Colonic mucosa (tissue), 4 donors: ENCODE results near the gene METRNL. TPM values are rescaled to one million over a fixed set of nuclear protein-coding genes. Genes with fewer than 3 reads are reported as not detected.

Source experiments
- DNase-seq: peaks from one replicate; pipeline ENCODE4 v3.0.0-alpha.2; 2020
- H3K27ac ChIP-seq: fragments of 200-600 bp; one replicate; pipeline ENCODE4 v1.8.0; 2021
- H3K27me3 ChIP-seq: fragments of 200-600 bp; one replicate; pipeline ENCODE4 v1.8.0; 2021
- H3K36me3 ChIP-seq: fragments of 200-600 bp; one replicate; pipeline ENCODE4 v1.8.0; 2021
- H3K4me1 ChIP-seq: fragments of 200-600 bp; one replicate; pipeline ENCODE4 v1.8.0; 2021; ENCODE audit warnings: mild to moderate bottlenecking
- H3K4me3 ChIP-seq: fragments of 200-600 bp; one replicate; pipeline ENCODE4 v1.8.0; 2021
- H3K9ac ChIP-seq, 2 donors: one replicate each; pipeline ENCODE4 v1.7.0; 2013; ENCODE audit warnings: control low read depth in 2 of 2, low read depth in 2 of 2, low read length in 2 of 2
- H3K9me3 ChIP-seq: fragments of 200-600 bp; one replicate; pipeline ENCODE4 v1.8.0; 2021
- intact Hi-C: fragments of 100-400 bp; cut with DNase I; formaldehyde crosslinking; loops from one replicate; pipeline ENCODE4 v1.14.1; 2022
- total RNA-seq, 2 donors: library from RNA; stranded (reverse); fragmentation: NEBNext Ultra II Directional in 1 of 2; extraction: Animal tissue kit (Norgen Biotek cat#: 25700) in 1 of 2; gene quantifications; one replicate each; pipeline ENCODE4 v1.2.1, GENCODE V29; 2021
- TF ChIP-seq, protein P1 (sequence below): fragments of 200-600 bp; IDR thresholded peaks from one replicate; pipeline ENCODE4 v1.8.0; 2022; ENCODE audit warnings: antibody characterized with exemption, mild to moderate bottlenecking
- donor health status: healthy.
- donor health status: DM: no; HTN: no; CAD: no.
- donor health status: DM: no; HTN: no; CAD: no.

Gene METRNL
- total RNA-seq, 2 donors from 2014 or later: 84.2 to 87.2 TPM

DNA sequence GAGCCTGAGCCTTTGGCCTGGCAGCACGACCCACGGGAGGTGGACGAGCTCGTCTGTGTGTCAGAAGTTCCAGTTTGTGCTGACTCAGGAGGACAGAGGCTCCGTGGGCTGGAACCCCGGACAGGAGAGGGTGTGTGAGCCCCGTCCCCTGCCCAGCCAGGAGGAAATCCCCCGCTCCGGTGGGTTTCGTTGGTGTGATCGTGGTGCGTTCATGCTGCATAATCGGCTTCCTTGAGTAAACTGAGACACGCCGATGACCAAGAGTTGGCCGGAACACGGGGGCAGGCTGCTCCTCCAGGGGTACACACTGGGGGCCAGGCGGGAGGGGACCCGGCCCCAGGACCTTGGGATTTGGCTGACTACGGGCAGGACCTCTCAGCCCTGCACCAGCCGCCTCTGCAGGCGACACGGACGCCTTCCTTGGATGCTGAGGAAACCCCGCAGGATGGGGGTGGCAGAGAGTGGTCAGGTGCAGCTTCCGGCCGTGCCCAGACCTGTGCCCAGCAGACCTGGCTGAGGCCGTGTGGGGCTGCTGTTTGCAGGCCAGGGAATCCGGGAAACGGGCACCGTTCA lies 8.5 kb downstream of the METRNL start:
- no peak overlapping the region for H3K4me3 ChIP-seq
- H3K27ac ChIP-seq: no peak overlapping the region
- no peak for DNase-seq
- TF ChIP-seq, protein P1, sequence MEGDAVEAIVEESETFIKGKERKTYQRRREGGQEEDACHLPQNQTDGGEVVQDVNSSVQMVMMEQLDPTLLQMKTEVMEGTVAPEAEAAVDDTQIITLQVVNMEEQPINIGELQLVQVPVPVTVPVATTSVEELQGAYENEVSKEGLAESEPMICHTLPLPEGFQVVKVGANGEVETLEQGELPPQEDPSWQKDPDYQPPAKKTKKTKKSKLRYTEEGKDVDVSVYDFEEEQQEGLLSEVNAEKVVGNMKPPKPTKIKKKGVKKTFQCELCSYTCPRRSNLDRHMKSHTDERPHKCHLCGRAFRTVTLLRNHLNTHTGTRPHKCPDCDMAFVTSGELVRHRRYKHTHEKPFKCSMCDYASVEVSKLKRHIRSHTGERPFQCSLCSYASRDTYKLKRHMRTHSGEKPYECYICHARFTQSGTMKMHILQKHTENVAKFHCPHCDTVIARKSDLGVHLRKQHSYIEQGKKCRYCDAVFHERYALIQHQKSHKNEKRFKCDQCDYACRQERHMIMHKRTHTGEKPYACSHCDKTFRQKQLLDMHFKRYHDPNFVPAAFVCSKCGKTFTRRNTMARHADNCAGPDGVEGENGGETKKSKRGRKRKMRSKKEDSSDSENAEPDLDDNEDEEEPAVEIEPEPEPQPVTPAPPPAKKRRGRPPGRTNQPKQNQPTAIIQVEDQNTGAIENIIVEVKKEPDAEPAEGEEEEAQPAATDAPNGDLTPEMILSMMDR: no peak
- no peaks in the 10 kb centered on the region for H3K27me3 ChIP-seq
- H3K9ac ChIP-seq: no peak overlapping the region
- no peaks in the 10 kb centered on the region for H3K9me3 ChIP-seq
- intact Hi-C loops: no loop called here
- H3K4me1 ChIP-seq: peaks cover 37% of the 10 kb centered on the region
- peaks cover 6% of the 10 kb centered on the region for H3K36me3 ChIP-seq

DNA sequence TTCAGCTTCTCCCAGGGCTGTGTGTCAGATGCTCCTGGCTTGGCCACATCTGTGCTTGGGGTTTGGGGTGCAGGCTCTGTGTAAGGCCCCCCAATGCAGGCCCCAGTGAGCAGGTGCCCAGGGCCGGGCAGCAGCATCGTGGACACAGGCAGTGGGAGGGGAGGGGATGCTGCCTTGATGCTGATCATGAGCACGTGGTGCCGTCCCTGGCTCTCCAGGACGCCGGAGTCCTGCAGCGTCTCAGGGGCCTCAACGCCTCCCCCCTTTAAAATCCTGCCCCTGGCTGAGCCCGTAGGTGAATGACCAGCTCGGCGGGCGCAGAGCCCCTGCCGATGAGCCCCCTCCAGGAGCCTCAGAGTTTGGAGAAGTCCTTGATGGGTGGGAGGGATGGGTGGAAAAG lies 9.0 kb downstream of the METRNL start:
- H3K4me1 ChIP-seq: peaks cover 33% of the 10 kb centered on the region
- H3K27me3 ChIP-seq: no peaks in the 10 kb centered on the region
- intact Hi-C loops: no loop called here
- H3K9ac ChIP-seq: no peak overlapping the region
- no peak for DNase-seq
- no peak overlapping the region for H3K4me3 ChIP-seq
- no peaks in the 10 kb centered on the region for H3K9me3 ChIP-seq
- peaks cover 6% of the 10 kb centered on the region for H3K36me3 ChIP-seq
- peak overlapping the region; percentile 66 for H3K27ac ChIP-seq
- TF ChIP-seq, protein P1: no peak

DNA sequence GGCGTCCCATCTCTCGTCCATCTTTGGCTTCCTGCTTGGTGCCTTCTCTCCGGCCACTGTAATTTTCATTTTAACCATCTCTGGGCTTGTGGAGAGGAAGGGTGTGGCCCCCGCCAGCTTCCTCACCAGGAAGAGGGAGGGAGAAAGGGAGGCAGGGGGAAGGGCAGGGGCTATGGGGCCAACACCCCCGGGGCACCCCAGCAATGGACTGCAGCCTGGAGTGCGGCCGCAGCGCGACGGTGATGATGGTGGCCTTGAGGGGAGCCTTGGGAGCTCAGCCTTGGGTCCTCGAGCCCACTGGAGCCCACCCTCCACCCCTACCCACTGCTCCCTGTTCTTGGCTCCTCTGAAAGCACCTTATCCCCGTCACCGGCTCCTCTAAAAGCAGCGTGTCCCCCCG lies 9.5 kb downstream of the METRNL start:
- no peak overlapping the region for H3K4me3 ChIP-seq
- no peaks in the 10 kb centered on the region for H3K9me3 ChIP-seq
- peak overlapping the region; percentile 53 to 74 for H3K9ac ChIP-seq
- TF ChIP-seq, protein P1: no peak
- no peaks in the 10 kb centered on the region for H3K27me3 ChIP-seq
- H3K27ac ChIP-seq: peak overlapping the region; percentile 66
- peaks cover 28% of the 10 kb centered on the region for H3K4me1 ChIP-seq
- peaks cover 6% of the 10 kb centered on the region for H3K36me3 ChIP-seq
- peak; percentile 61 for DNase-seq
- intact Hi-C loops: no loop called here

DNA sequence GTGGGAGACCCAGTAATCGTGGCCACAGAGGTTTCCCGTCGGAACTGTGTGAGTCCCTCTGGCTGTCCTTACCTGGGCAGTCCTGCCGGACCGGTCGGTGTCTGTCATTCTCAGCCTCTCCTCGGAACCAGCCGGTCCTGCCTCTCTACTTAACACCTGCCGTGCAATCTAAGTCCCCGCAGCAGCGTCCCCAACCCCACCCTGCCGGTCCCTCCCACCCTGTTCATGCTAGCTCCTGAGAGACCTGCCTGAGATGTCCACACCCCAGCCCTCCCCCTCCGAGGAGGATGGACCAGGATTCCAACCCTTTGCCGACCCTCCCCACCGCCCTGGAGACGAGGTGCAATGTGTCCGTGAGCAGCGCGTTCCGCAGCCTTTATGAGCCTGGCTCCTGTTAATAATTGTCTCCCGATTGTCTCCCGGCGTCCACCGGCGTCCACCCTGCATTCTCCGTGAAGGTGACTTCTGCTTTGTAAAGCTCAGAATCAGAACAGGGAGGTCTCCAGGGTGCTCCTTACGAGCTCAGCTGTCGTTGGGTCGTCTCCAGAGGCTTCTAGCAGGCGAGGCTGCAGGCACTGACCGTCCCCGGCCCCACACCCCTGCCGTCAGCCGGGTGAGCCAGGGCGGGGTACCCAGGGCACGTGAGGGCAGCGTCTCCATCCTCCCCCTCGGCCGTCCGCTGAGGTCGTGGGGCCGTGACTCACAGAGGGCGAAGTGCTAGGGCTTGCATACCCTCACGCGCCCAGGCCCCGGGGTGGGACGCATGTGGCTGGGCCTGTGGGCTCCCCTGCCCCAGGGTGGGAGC lies 10.1 kb downstream of the METRNL start:
- TF ChIP-seq, protein P1: no peak
- peak overlapping the region; percentile 28 to 74 for H3K9ac ChIP-seq
- peak overlapping the region; percentile 66 for H3K27ac ChIP-seq
- no peak overlapping the region for H3K4me3 ChIP-seq
- no peaks in the 10 kb centered on the region for H3K9me3 ChIP-seq
- peaks cover 22% of the 10 kb centered on the region for H3K4me1 ChIP-seq
- H3K36me3 ChIP-seq: peaks cover 12% of the 10 kb centered on the region
- peak; percentile 82 for DNase-seq
- intact Hi-C loops: no loop called here
- no peaks in the 10 kb centered on the region for H3K27me3 ChIP-seq

DNA sequence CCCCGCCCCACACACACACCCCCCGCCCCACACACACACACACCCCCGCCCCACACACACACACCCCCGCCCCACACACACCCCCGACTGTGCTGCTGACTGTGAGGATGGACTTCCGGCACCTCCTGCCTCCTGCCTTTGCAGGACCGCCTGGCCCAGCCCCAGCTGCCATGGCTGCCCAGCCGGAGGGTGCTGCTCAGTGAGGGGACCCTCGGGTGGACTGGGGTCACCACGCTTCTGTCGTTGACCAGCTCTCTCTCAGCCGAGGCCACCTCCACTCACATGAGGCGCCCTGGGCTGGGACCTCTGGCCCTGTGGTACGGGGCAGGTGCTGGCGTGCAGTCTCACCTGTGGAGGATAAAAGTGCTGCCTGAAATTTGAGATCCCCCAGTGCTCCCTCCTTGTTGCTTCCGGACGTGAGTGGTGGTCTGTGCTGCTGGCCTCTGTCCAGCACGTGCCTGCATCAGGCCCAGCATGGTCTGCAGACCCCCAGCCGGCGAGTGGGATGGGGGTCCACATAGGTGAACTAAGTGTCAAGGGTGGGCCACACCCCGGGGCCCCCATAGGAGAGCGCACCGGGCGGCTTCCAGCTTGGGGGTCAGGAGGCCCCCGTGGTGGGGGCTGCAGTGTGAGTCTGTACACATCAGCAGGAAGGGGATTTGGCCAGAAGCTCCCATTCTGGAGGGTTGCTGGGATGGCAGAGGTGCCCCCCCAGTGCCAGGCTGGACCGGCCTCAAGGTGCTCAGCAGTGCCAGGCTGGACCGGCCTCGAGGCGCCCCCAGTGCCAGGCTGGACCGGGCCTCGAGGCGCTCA lies 11.2 kb downstream of the METRNL start:
- TF ChIP-seq, protein P1: no peak
- H3K9me3 ChIP-seq: no peaks in the 10 kb centered on the region
- H3K27ac ChIP-seq: peak overlapping the region; percentile 88
- H3K9ac ChIP-seq: peak overlapping the region; percentile 70 to 88
- peaks cover 16% of the 10 kb centered on the region for H3K4me1 ChIP-seq
- H3K36me3 ChIP-seq: peaks cover 6% of the 10 kb centered on the region
- peak; percentile 50 for DNase-seq
- intact Hi-C loops: no loop called here
- no peaks in the 10 kb centered on the region for H3K27me3 ChIP-seq
- H3K4me3 ChIP-seq: peak overlapping the region; percentile 9
